Nucleus accumbens (tissue), 56 donors: ENCODE measurements around the gene SEMA3D.
A peak's percentile ranks its signal among the peaks of the same experiment; 100 is the strongest.

Experiments used
- DNase-seq, 56 donors: peaks; one replicate each; lab custom pipeline; 2025; lab: John Stamatoyannopoulos, UW

Gene SEMA3D

GRCh38 chr7:85052056-85052737 lies 134.7 kb downstream of the SEMA3D start:
- no peak for DNase-seq

- no peak for DNase-seq
Observed at GRCh38 chr7:85046534-85046933, 140.3 kb downstream of the SEMA3D start.

GRCh38 chr7:85041605-85042216 lies 145.1 kb downstream of the SEMA3D start:
- peak in 43 of 56 donors; percentile 1 to 78 (median 26) for DNase-seq

GRCh38 chr7:85039196-85039923 lies 147.5 kb downstream of the SEMA3D start:
- DNase-seq = no peak

GRCh38 chr7:85038466-85038865 lies 148.4 kb downstream of the SEMA3D start:
- DNase-seq = no peak

GRCh38 chr7:85033263-85033662 lies 153.6 kb downstream of the SEMA3D start:
- no peak for DNase-seq

GRCh38 chr7:85031475-85031874 lies 155.4 kb downstream of the SEMA3D start:
- DNase-seq = no peak

GRCh38 chr7:85030893-85031292 lies 156.0 kb downstream of the SEMA3D start:
- no peak for DNase-seq

- peak in 2 of 56 donors; percentile 1 to 2 for DNase-seq
Observed at GRCh38 chr7:85025312-85025756, 161.5 kb downstream of the SEMA3D start.

- DNase-seq = no peak
Observed at GRCh38 chr7:85023916-85024315, 162.9 kb downstream of the SEMA3D start.

- DNase-seq = peak in 5 of 56 donors; percentile 1 to 34 (median 19)
Observed at GRCh38 chr7:85023066-85023712, 163.7 kb downstream of the SEMA3D start.

- DNase-seq = no peak
Observed at GRCh38 chr7:85022064-85022697, 164.7 kb downstream of the SEMA3D start.

GRCh38 chr7:85021101-85021704 lies 165.7 kb downstream of the SEMA3D start:
- DNase-seq = no peak

- DNase-seq = no peak
Observed at GRCh38 chr7:85019778-85020177, 167.1 kb downstream of the SEMA3D start.

GRCh38 chr7:85019176-85019575 lies 167.7 kb downstream of the SEMA3D start:
- DNase-seq = no peak

- no peak for DNase-seq
Observed at GRCh38 chr7:85018498-85018897, 168.4 kb downstream of the SEMA3D start.

- DNase-seq = no peak
Observed at GRCh38 chr7:85016286-85016685, 170.6 kb downstream of the SEMA3D start.

- DNase-seq = no peak
Observed at GRCh38 chr7:85014936-85015660, 171.8 kb downstream of the SEMA3D start.

- no peak for DNase-seq
Observed at GRCh38 chr7:85011127-85011526, 175.7 kb downstream of the SEMA3D start.
